ENCODE data around the gene IFIT1B. TPM values are rescaled to one million over a fixed set of nuclear protein-coding genes. Genes with fewer than 3 reads are reported as not detected.
"Not testable (repeated sequence)": the region's sequence is repeated elsewhere in the genome, so short reads cannot be mapped to it uniquely, and the experiment has no call there.

The IFIT1B gene
- total RNA-seq, 1 experiment from 2014 or later, result not detected

DNA sequence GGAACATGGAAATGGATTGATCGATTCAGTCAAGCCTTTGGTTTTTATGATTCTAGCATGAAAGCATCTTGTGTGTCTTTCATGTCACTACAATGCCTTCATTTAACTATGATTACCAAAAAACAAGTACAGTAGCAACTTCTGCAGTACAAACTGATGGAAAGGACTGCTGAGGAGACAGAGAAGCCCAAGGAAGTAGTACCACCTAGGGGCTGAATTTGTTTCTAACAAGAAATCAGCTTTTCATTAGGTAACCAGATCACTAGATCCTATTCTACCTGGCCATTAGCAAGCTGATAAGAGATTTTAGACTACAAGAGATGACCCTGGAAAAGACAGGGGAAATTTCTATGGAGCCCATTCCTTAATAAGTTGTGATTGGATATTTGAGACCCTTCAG, 11.4 kb downstream of the IFIT1B start:
- ChIA-PET RAD21 (ENCODE audit: low non-redundant PET in 1 of 2, low total read pairs in 2 of 2, uncharacterized antibody in 2 of 2, unreplicated experiment in 2 of 2) (no interaction called here), POLR2A (no interaction called here), CTCF (interaction anchor here (1.0 to 3.0 kb wide), 2 partner anchors 20 to 173 kb away, joined by 5 to 11 read pairs; no protein-coding TSS in a partner anchor)
- no peak overlapping the region for H3K4me2 ChIP-seq (ENCODE audit: low read length)
- H3K4me1 ChIP-seq (ENCODE audit: control insufficient read depth in 1 of 2, insufficient read depth in 2 of 2, low read length in 2 of 2), result peaks cover 2 to 11% of the 10 kb centered on the region in 2 experiments; a peak in 3 of 4 replicates
- ATAC-seq (peak; percentile 38; the same call in 1 of the 2 replicates), DNase-seq (ENCODE audit: low read depth, low spot score) (peak; percentile 22)
- intact Hi-C loops (cut with micrococcal nuclease), result loop anchor here (1.0 kb wide), 1 partner anchor 172 kb away; no protein-coding TSS in a partner anchor
- H3K9me2 ChIP-seq (ENCODE audit: insufficient read depth), result no peaks in the 10 kb centered on the region
- H4K20me1 ChIP-seq (ENCODE audit: insufficient read depth), result no peaks in the 10 kb centered on the region
- TF ChIP-seq, protein P1, sequence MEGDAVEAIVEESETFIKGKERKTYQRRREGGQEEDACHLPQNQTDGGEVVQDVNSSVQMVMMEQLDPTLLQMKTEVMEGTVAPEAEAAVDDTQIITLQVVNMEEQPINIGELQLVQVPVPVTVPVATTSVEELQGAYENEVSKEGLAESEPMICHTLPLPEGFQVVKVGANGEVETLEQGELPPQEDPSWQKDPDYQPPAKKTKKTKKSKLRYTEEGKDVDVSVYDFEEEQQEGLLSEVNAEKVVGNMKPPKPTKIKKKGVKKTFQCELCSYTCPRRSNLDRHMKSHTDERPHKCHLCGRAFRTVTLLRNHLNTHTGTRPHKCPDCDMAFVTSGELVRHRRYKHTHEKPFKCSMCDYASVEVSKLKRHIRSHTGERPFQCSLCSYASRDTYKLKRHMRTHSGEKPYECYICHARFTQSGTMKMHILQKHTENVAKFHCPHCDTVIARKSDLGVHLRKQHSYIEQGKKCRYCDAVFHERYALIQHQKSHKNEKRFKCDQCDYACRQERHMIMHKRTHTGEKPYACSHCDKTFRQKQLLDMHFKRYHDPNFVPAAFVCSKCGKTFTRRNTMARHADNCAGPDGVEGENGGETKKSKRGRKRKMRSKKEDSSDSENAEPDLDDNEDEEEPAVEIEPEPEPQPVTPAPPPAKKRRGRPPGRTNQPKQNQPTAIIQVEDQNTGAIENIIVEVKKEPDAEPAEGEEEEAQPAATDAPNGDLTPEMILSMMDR (IDR thresholded peaks at IDR 0.05 in 2 of 3, conservative IDR thresholded peaks at IDR 0.05 in 1 of 3; ENCODE audit: borderline replicate concordance in 1 of 3, insufficient read depth in 1 of 3, low read depth in 2 of 3, low read length in 2 of 3), result peak in 2 of 3 experiments; percentile 44 to 70; a peak in 3 of 6 replicates
- peak; percentile 81 for TF ChIP-seq RAD21 (IDR thresholded peaks at IDR 0.05; ENCODE audit: low read depth)
- no peak for TF ChIP-seq ZNF274 (IDR thresholded peaks at IDR 0.05; ENCODE audit: low read depth, low read length)
- H2AFZ ChIP-seq (ENCODE audit: low read depth, low read length, poor library complexity, severe bottlenecking), result peak overlapping the region; percentile 5
- BruUV-seq (replicated peaks), result no TSS peak
- H3K4me3 ChIP-seq (replicated peaks in 1 of 2; ENCODE audit: low read depth in 1 of 2, low read length in 2 of 2), result no peak overlapping the region
- no peaks in the 10 kb centered on the region for H3K36me3 ChIP-seq (ENCODE audit: control insufficient read depth in 1 of 2, insufficient read depth in 2 of 2, low read length in 2 of 2)
- no peaks in the 10 kb centered on the region for H3K79me2 ChIP-seq (ENCODE audit: insufficient read depth, low read length)
- no peaks in the 10 kb centered on the region for H3K9me3 ChIP-seq (ENCODE audit: control insufficient read depth in 1 of 2, insufficient read depth in 1 of 2, low read depth in 1 of 2, low read length in 2 of 2)
- H3K9ac ChIP-seq (ENCODE audit: low read length), result no peak overlapping the region
- no peak overlapping the region for H3K27ac ChIP-seq (ENCODE audit: low read depth, low read length)
- no peaks in the 10 kb centered on the region for H3K27me3 ChIP-seq (ENCODE audit: insufficient read depth, low read length)

DNA sequence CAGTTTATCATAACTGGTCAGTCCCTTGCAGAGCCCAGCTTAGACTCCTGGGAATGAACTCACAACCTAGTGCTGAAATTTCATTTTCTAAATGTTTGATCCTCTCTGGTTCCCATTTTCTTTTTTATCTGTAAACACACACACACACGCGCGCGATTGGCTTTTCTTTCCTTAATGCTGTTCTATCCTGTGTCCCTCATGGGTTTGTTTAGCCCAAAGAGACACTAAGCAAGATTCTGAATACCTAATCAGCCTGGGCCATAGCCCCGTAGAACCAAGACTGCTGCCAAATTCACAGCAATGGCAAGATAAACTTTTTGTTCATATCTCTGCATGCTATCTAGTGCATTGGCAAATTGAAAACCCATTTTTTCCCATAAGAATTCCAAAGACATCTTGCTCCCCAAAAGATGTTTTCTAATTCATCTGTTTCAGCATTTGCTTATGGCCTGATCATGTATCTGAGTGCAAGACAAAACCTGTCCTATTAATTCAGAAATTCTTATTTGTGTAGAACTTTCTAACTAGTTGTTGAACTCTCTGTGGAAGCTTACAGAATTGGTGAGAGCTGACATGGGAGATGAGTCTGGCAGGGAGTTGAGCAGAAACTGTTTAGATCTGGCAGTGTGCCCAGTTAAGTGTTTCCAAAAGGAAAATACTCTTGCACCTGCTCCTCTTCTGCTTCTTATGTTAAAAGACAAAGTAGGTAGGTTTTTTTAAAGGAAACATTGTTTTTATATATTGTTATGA, 12.8 kb downstream of the IFIT1B start:
- BruUV-seq (replicated peaks), result no TSS peak
- DNase-seq (ENCODE audit: low read depth, low spot score) (no peak), ATAC-seq (no peak)
- intact Hi-C loops (cut with micrococcal nuclease), result no loop called here
- Histone ChIP-seq H3K4me3 (replicated peaks in 1 of 2; ENCODE audit: low read depth in 1 of 2, low read length in 2 of 2) (no peak overlapping the region), H3K4me1 (ENCODE audit: control insufficient read depth in 1 of 2, insufficient read depth in 2 of 2, low read length in 2 of 2) (peaks cover 2 to 11% of the 10 kb centered on the region in 2 experiments; a peak in 3 of 4 replicates), H3K9ac (ENCODE audit: low read length) (no peak overlapping the region), H4K20me1 (ENCODE audit: insufficient read depth) (no peaks in the 10 kb centered on the region), H3K79me2 (ENCODE audit: insufficient read depth, low read length) (no peaks in the 10 kb centered on the region), H2AFZ (ENCODE audit: low read depth, low read length, poor library complexity, severe bottlenecking) (no peak overlapping the region), H3K9me3 (ENCODE audit: control insufficient read depth in 1 of 2, insufficient read depth in 1 of 2, low read depth in 1 of 2, low read length in 2 of 2) (no peaks in the 10 kb centered on the region), H3K9me2 (ENCODE audit: insufficient read depth) (no peaks in the 10 kb centered on the region), H3K27ac (ENCODE audit: low read depth, low read length) (no peak overlapping the region), H3K27me3 (ENCODE audit: insufficient read depth, low read length) (no peaks in the 10 kb centered on the region), H3K36me3 (ENCODE audit: control insufficient read depth in 1 of 2, insufficient read depth in 2 of 2, low read length in 2 of 2) (no peaks in the 10 kb centered on the region), H3K4me2 (ENCODE audit: low read length) (no peak overlapping the region)
- ChIA-PET POLR2A (no interaction called here), CTCF (interaction anchor here (0.7 to 3.0 kb wide), 2 partner anchors 21 to 91 kb away, joined by 3 to 11 read pairs; no protein-coding TSS in a partner anchor), RAD21 (ENCODE audit: low non-redundant PET in 1 of 2, low total read pairs in 2 of 2, uncharacterized antibody in 2 of 2, unreplicated experiment in 2 of 2) (no interaction called here)
- no peak for TF ChIP-seq POLR2AphosphoS5 (IDR thresholded peaks at IDR 0.05; ENCODE audit: low read depth, low read length)
- TF ChIP-seq, protein P1 (IDR thresholded peaks at IDR 0.05 in 2 of 3, conservative IDR thresholded peaks at IDR 0.05 in 1 of 3; ENCODE audit: borderline replicate concordance in 1 of 3, insufficient read depth in 1 of 3, low read depth in 2 of 3, low read length in 2 of 3), result no peak
- no peak for TF ChIP-seq ZFX (IDR thresholded peaks at IDR 0.05)
- no peak for TF ChIP-seq ZNF274 (IDR thresholded peaks at IDR 0.05; ENCODE audit: low read depth, low read length)
- TF ChIP-seq SRF (IDR thresholded peaks at IDR 0.05; ENCODE audit: low read depth), result no peak
- no peak for TF ChIP-seq RAD21 (IDR thresholded peaks at IDR 0.05; ENCODE audit: low read depth)

DNA sequence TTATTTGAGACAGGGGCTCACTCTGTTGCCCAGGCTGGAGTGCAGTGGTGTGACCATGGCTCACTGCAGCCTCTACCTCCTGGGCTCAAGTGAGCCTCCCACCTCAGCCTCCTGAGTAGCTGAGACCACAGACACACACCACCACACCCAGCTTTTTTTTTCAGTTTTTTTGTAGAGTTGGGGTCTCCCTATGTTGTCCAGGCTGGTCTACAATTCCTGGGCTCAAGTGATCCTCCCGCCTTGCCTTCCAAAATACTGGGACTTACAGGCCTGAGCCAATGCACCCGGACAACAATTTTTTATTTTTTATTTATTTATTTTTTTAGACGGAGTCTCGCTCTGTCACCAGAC, 13.3 kb downstream of the IFIT1B start:
- H3K9me2 ChIP-seq (ENCODE audit: insufficient read depth); H3K9ac ChIP-seq (ENCODE audit: low read length); H2AFZ ChIP-seq (ENCODE audit: low read depth, low read length, poor library complexity, severe bottlenecking); H3K79me2 ChIP-seq (ENCODE audit: insufficient read depth, low read length); RAD21 ChIA-PET (ENCODE audit: low non-redundant PET in 1 of 2, low total read pairs in 2 of 2, uncharacterized antibody in 2 of 2, unreplicated experiment in 2 of 2); H3K9me3 ChIP-seq (ENCODE audit: control insufficient read depth in 1 of 2, insufficient read depth in 1 of 2, low read depth in 1 of 2, low read length in 2 of 2); H3K4me2 ChIP-seq (ENCODE audit: low read length); DNase-seq (ENCODE audit: low read depth, low spot score); H3K4me3 ChIP-seq (replicated peaks in 1 of 2; ENCODE audit: low read depth in 1 of 2, low read length in 2 of 2); H4K20me1 ChIP-seq (ENCODE audit: insufficient read depth); H3K36me3 ChIP-seq (ENCODE audit: control insufficient read depth in 1 of 2, insufficient read depth in 2 of 2, low read length in 2 of 2); POLR2A ChIA-PET; H3K27ac ChIP-seq (ENCODE audit: low read depth, low read length); H3K27me3 ChIP-seq (ENCODE audit: insufficient read depth, low read length); ATAC-seq; CTCF ChIA-PET; intact Hi-C loops (cut with micrococcal nuclease); BruUV-seq (replicated peaks): not testable (repeated sequence)
- peaks cover 2 to 11% of the 10 kb centered on the region in 2 experiments; a peak in 3 of 4 replicates for H3K4me1 ChIP-seq (ENCODE audit: control insufficient read depth in 1 of 2, insufficient read depth in 2 of 2, low read length in 2 of 2)

Data from HCT116 (cell line).